Endothelial cell of umbilical vein (primary cell): Measurements from ENCODE around the gene FIG4. TPM values are rescaled to one million over a fixed set of nuclear protein-coding genes. Genes with fewer than 3 reads are reported as not detected.

Experiments used
- BruUV-seq: library from RNA; stranded (reverse); fragments of 400-500 nt; replicated peaks from 2 replicates; lab custom pipeline; 2021; lab: Mats Ljungman, UMichigan
- CTCF ChIA-PET: fragments of 300-600, 350-600 bp; sonication (Branson Sonifier 250); formaldehyde crosslinking; loops from one replicate; lab custom pipeline; 2021; ENCODE audit warnings: antibody characterized with exemption, inconsistent platforms; lab: Charles Lee
- POLR2A ChIA-PET: fragments of 300-600, 350-600 bp; sonication (Branson Sonifier 250); formaldehyde crosslinking; loops from one replicate; lab custom pipeline; 2021; ENCODE audit warnings: antibody characterized with exemption, inconsistent platforms; lab: Charles Lee
- DNase-seq: peaks from one replicate; pipeline ENCODE4 v3.0.0-alpha.2; 2011; ENCODE audit warnings: low read depth, low spot score
- FAIRE-seq: peaks from 2 replicates; lab custom pipeline; 2011; peaks lifted over from hg19 to GRCh38; lab: Jason Lieb, UNC
- H2AFZ ChIP-seq: 2 replicates; pipeline ENCODE4 v1.6.0; 2012; ENCODE audit warnings: low read depth, low read length, control low read depth, inconsistent platforms
- H3K27ac ChIP-seq: 2 replicates; pipeline ENCODE4 v1.5.1; 2011; ENCODE audit warnings: low read depth, mild to moderate bottlenecking, control low read depth, low read length, moderate library complexity; ENCODE audit not compliant: insufficient read depth
- H3K27me3 ChIP-seq, 2 experiments: 2 replicates each; pipeline versions ENCODE4 v1.6.0 to v1.6.1; 2011; ENCODE audit warnings: low read length in 2 of 2, mixed read lengths in 1 of 2; ENCODE audit not compliant: control insufficient read depth in 2 of 2, insufficient read depth in 2 of 2
- H3K36me3 ChIP-seq, 2 experiments: 2 replicates in 1 of 2; 3 replicates in 1 of 2; pipeline ENCODE4 v1.5.1; 2011; ENCODE audit warnings: low read length in 2 of 2, mild to moderate bottlenecking in 1 of 2, moderate library complexity in 1 of 2; ENCODE audit not compliant: control insufficient read depth in 2 of 2, insufficient read depth in 2 of 2; ENCODE audit errors: extremely low read depth in 1 of 2
- H3K4me1 ChIP-seq: 3 replicates; pipeline ENCODE4 v1.5.1; 2011; ENCODE audit warnings: mild to moderate bottlenecking, low read length; ENCODE audit not compliant: control insufficient read depth, insufficient read depth; ENCODE audit errors: extremely low read depth
- H3K4me2 ChIP-seq: 2 replicates; pipeline ENCODE4 v1.6.1; 2011; ENCODE audit warnings: low read length, control low read depth, mixed read lengths; ENCODE audit not compliant: insufficient read depth
- H3K4me3 ChIP-seq, 3 experiments: fragments of 200-600 bp in 1 of 3; sonication (generic), shearing (Covaris generic) in 1 of 3; replicated peaks in 1 of 3; 2 replicates each; pipeline ENCODE4 v1.5.1; 2011 to 2016; ENCODE audit warnings: control low read depth in 3 of 3, low read length in 3 of 3, mild to moderate bottlenecking in 2 of 3, inconsistent platforms in 1 of 3, low read depth in 1 of 3, moderate library complexity in 1 of 3; ENCODE audit not compliant: insufficient read depth in 1 of 3
- H3K79me2 ChIP-seq: 2 replicates; pipeline ENCODE4 v1.6.0; 2012; ENCODE audit warnings: low read length, inconsistent platforms; ENCODE audit not compliant: control insufficient read depth, insufficient read depth
- H3K9ac ChIP-seq: replicated peaks from 2 replicates; pipeline ENCODE3; 2011; ENCODE audit warnings: low read length, control low read depth; ENCODE audit not compliant: insufficient read depth; ENCODE audit errors: extremely low read depth
- H3K9me1 ChIP-seq: replicated peaks from 3 replicates; pipeline ENCODE4 v1.6.0; 2011; ENCODE audit warnings: mild to moderate bottlenecking, low read length; ENCODE audit not compliant: control insufficient read depth, insufficient read depth; ENCODE audit errors: extremely low read depth
- H3K9me3 ChIP-seq: replicated peaks from 2 replicates; pipeline ENCODE4 v1.5.1; 2012; ENCODE audit warnings: low read length, inconsistent platforms; ENCODE audit not compliant: control insufficient read depth, insufficient read depth
- H4K20me1 ChIP-seq: replicated peaks from 2 replicates; pipeline ENCODE3; 2011; ENCODE audit warnings: mild to moderate bottlenecking, low read length; ENCODE audit not compliant: control insufficient read depth, insufficient read depth; ENCODE audit errors: extremely low read depth
- EZH2 ChIP-seq: IDR thresholded peaks from 2 replicates; pipeline ENCODE4 v1.6.1; 2012; ENCODE audit warnings: borderline replicate concordance, low read depth, mild to moderate bottlenecking, moderate library complexity, low read length, inconsistent platforms; ENCODE audit not compliant: severe bottlenecking
- FOS ChIP-seq: IDR thresholded peaks from 2 replicates; pipeline ENCODE4 v1.6.1; 2011; ENCODE audit warnings: mild to moderate bottlenecking, low read length, moderate library complexity, borderline replicate concordance; ENCODE audit not compliant: insufficient read depth
- GATA2 ChIP-seq: IDR thresholded peaks from 2 replicates; pipeline ENCODE4 v1.7.0; 2011; ENCODE audit warnings: low read depth, mild to moderate bottlenecking, moderate library complexity, mixed read lengths, low read length; ENCODE audit not compliant: insufficient read length, insufficient read depth
- JUN ChIP-seq: IDR thresholded peaks from 2 replicates; pipeline ENCODE4 v1.6.1; 2011; ENCODE audit warnings: borderline replicate concordance, low read depth; ENCODE audit not compliant: insufficient read length, insufficient read depth
- MYC ChIP-seq: IDR thresholded peaks from one replicate; pipeline ENCODE4 v1.6.1; 2011; ENCODE audit warnings: mild to moderate bottlenecking, low read depth, low read length
- POLR2A ChIP-seq: IDR thresholded peaks from 2 replicates; pipeline ENCODE4 v1.6.1; 2012; ENCODE audit warnings: low read depth, mild to moderate bottlenecking, control low read depth, low read length
- POLR2AphosphoS5 ChIP-seq: IDR thresholded peaks from 2 replicates; pipeline ENCODE4 v1.6.1; 2012; ENCODE audit warnings: low read depth, mild to moderate bottlenecking, control low read depth, low read length, moderate library complexity; ENCODE audit not compliant: insufficient read depth
- dilution Hi-C: fragments of 300-500 bp; cut with MboI; formaldehyde crosslinking; loops from one replicate; pipeline ENCODE4 v1.15.0; 2019; ENCODE audit warnings: low sequenced_read_pairs; ENCODE audit not compliant: extremely low pct_ligation_motif_present
- intact Hi-C: fragments of 100-400 bp; cut with micrococcal nuclease; formaldehyde crosslinking; loops from one replicate; pipeline ENCODE4 v1.10.0; 2022
- polyA plus RNA-seq, 4 experiments: library from polyadenylated mRNA; depleted of rRNA in 3 of 4; stranded (reverse) in 3 of 4; unstranded in 1 of 4; fragments of >200 nt; gene quantifications; 2 replicates each; pipeline versions ENCODE4 v1.2.1 to v1.2.3, GENCODE V29; 2011 to 2012; ENCODE audit warnings: missing spikeins in 1 of 4
- total RNA-seq: library from RNA; stranded (reverse); gene quantifications from 2 replicates; pipeline ENCODE4 v1.2.3, GENCODE V29; 2021
- TF ChIP-seq, protein P1 (sequence below): IDR thresholded peaks from 2 replicates; pipeline ENCODE4 v1.6.1; 2011; ENCODE audit not compliant: insufficient read depth, insufficient read length
- TF ChIP-seq, protein P2 (sequence below), 2 donors: IDR thresholded peaks; 1 replicate in 1 of 2; 2 replicates in 1 of 2; pipeline ENCODE4 v1.5.1; 2011; ENCODE audit warnings: low read length in 2 of 2, mild to moderate bottlenecking in 2 of 2, moderate library complexity in 2 of 2, control low read depth in 1 of 2, inconsistent platforms in 1 of 2, low read depth in 1 of 2; ENCODE audit not compliant: insufficient read depth in 1 of 2; ENCODE audit errors: extremely low read depth in 1 of 2

The FIG4 gene
- total and polyA plus RNA-seq, 2 donors (not counting 3 experiments of a cell fraction or from before 2014, with no cell fraction given): 7.9 to 12.2 TPM

DNA sequence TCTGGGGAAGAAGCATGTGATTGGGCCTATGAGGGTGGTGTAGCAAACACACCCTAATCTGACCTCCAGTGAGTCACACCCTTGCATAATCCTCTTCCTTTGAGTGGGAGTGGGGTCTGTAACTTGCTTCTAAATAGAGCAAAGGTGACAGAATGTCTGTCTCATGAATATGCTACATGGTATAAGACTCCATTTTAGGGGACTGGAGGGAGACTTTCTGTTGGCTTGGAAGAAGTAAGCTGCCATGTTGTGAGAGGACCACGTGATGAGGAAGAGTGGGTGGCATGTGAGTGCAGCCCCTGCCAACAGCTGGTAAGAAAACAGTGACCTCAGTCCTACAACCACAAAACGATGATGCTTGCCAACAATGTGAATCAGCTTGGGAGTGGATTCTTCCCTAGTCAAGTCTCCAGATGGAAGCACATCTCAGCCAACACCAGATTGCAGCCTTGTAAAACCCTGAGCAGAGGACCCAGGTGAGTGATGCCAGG lies 3.8 kb upstream of the FIG4 start:
- Histone ChIP-seq H3K27me3 (no peaks in the 10 kb centered on the region), H2AFZ (peak overlapping the region; percentile 65), H3K79me2 (no peaks in the 10 kb centered on the region), H3K27ac (no peak overlapping the region), H3K4me2 (no peak overlapping the region), H3K9me3 (no peaks in the 10 kb centered on the region), H3K4me1 (peaks cover 10% of the 10 kb centered on the region), H3K4me3 (no peak overlapping the region), H3K9me1 (no peaks in the 10 kb centered on the region), H3K9ac (no peak overlapping the region), H4K20me1 (no peaks in the 10 kb centered on the region), H3K36me3 (no peaks in the 10 kb centered on the region)
- FAIRE-seq (peak; percentile 75), DNase-seq (peak; percentile 34)
- POLR2A ChIA-PET: no interaction called here
- CTCF ChIA-PET: interaction anchor here (1.4 to 2.9 kb wide), 4 partner anchors 18 to 352 kb away, joined by 3 to 9 read pairs (median 6); no protein-coding TSS in a partner anchor
- BruUV-seq: no TSS peak
- dilution Hi-C loops (no loop called here), intact Hi-C loops (no loop called here)
- TF ChIP-seq, protein P1, sequence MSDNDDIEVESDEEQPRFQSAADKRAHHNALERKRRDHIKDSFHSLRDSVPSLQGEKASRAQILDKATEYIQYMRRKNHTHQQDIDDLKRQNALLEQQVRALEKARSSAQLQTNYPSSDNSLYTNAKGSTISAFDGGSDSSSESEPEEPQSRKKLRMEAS: no peak
- TF ChIP-seq FOS (peak; percentile 58), EZH2 (no peak), POLR2A (no peak), POLR2AphosphoS5 (no peak), MYC (no peak), JUN (no peak), GATA2 (no peak)
- TF ChIP-seq, protein P2, sequence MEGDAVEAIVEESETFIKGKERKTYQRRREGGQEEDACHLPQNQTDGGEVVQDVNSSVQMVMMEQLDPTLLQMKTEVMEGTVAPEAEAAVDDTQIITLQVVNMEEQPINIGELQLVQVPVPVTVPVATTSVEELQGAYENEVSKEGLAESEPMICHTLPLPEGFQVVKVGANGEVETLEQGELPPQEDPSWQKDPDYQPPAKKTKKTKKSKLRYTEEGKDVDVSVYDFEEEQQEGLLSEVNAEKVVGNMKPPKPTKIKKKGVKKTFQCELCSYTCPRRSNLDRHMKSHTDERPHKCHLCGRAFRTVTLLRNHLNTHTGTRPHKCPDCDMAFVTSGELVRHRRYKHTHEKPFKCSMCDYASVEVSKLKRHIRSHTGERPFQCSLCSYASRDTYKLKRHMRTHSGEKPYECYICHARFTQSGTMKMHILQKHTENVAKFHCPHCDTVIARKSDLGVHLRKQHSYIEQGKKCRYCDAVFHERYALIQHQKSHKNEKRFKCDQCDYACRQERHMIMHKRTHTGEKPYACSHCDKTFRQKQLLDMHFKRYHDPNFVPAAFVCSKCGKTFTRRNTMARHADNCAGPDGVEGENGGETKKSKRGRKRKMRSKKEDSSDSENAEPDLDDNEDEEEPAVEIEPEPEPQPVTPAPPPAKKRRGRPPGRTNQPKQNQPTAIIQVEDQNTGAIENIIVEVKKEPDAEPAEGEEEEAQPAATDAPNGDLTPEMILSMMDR (IDR thresholded peaks at IDR 0.05; ENCODE audit: extremely low read depth in 1 of 2, insufficient read depth in 1 of 2, low read depth in 1 of 2, low read length in 2 of 2): no peak
